Measurements from ENCODE around the gene ADAMTSL5. TPM values are rescaled to one million over a fixed set of nuclear protein-coding genes. Genes with fewer than 3 reads are reported as not detected.
A peak's percentile ranks its signal among the peaks of the same experiment; 100 is the strongest.

ADAMTSL5 gene
- total RNA-seq, 5 donors from 2014 or later (not counting 1 experiment from before 2014, with no cell fraction given) = 5.7 to 7.9 (median 6.9) TPM

DNA sequence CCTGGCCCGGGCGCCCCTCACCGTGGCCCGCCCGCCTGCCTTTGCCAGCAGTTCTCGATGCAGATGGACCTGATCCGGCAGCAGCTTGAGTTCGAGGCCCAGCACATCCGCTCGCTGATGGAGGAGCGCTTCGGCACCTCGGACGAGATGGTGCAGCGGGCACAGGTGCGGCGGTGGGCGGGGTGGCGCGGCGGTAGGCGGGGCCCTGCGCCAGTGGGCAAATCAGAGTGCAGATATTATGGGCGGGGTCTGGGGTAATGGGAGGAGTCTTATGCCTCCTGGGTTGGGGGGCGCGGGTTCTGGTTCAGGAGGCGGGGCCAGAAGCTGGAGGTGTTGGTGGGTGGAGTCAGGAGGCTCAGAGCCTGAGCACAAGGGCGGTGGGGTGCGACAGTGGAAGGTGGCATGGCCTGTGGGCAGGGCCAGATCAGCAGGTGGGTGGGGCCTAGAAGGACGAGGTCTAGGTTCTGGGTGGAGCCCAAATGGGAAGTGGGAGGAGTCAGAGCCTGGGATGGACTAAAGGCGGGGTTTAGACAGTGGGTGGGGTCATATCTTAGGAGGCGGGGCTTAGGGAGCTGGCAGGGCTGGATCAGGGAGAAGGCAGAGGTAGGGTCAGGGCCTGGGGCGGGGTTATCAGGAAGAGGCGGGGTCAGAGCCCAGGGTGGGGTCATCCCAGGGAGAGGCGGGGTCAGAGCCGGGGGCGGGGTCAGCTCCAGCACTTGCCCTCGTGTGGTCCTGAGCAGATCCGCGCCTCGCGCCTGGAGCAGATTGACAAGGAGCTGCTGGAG is 57.3 kb downstream of the ADAMTSL5 start:
- ATAC-seq (replicated peaks in 1 of 4) (peak; percentile 53 to 74 (median 61)), DNase-seq (peak in 29 of 35 experiments; percentile 27 to 71 (median 45))
- Mint-ChIP-seq H3K27me3 (peaks cover 24 to 57% of the 10 kb centered on the region in 2 donors), H3K27ac (peak overlapping the region in 1 of 2 donors; percentile 63), H3K9me3 (no peaks in the 10 kb centered on the region), H3K36me3 (peaks cover 3% of the 10 kb centered on the region), H3K4me1 (peaks cover 11 to 21% (median 12%) of the 10 kb centered on the region in 3 donors), H3K4me3 (peak overlapping the region in 1 of 3 donors; percentile 58)
- peaks cover 0 to under 1% of the 10 kb centered on the region in 2 donors for H3K36me3 ChIP-seq (ENCODE audit: control insufficient read depth in 2 of 2, extremely low read depth in 1 of 2, insufficient read depth in 1 of 2, low read length in 1 of 2)
- H3K27me3 ChIP-seq (replicated peaks in 1 of 2; ENCODE audit: control insufficient read depth in 2 of 2, extremely low read depth in 1 of 2, insufficient read depth in 2 of 2, low read length in 1 of 2) = peaks cover 6 to 82% of the 10 kb centered on the region in 2 experiments
- no peaks in the 10 kb centered on the region for H3K9me3 ChIP-seq
- 4% methylated on average over 42 of the region's 42 CpGs for WGBS (ENCODE audit: insufficient coverage)
- CTCF ChIA-PET = interaction anchor here in 1 of 2 donors (0.6 to 0.7 kb wide), 2 partner anchors 320 to 374 kb away, joined by 8 read pairs; no protein-coding TSS in a partner anchor
- H3K4me3 ChIP-seq (ENCODE audit: control insufficient read depth in 1 of 2, extremely low read depth in 1 of 2, low read length in 1 of 2) = no peak overlapping the region
- POLR2A ChIA-PET = no interaction called here
- H3K4me1 ChIP-seq (ENCODE audit: control insufficient read depth in 1 of 2, extremely low read depth in 1 of 2, insufficient read depth in 2 of 2, low read length in 2 of 2) = peaks cover 4 to 35% of the 10 kb centered on the region in 2 experiments
- no peak overlapping the region for H3K27ac ChIP-seq (ENCODE audit: low read length)

Other genes starting within 250 kb of the ADAMTSL5 start
- 100 to 1,000 TPM; 477 to 682 (median 657) TPM for gene CIRBP, start 243.7 kb downstream of the ADAMTSL5 start, total RNA-seq
- 10 to 100 TPM; 42.1 to 69.8 (median 60.4) TPM for gene FAM174C, start 237.5 kb downstream of the ADAMTSL5 start, total RNA-seq
- under 1 TPM in 1 of 5 donors, not detected in 4; 0.38 TPM for gene EFNA2, start 227.1 kb downstream of the ADAMTSL5 start, total RNA-seq
- gene NDUFS7, start 129.1 kb downstream of the ADAMTSL5 start, total RNA-seq = 10 to 100 TPM; 50.3 to 85.5 (median 79.6) TPM
- gene GAMT, start 111.5 kb downstream of the ADAMTSL5 start, total RNA-seq = 10 to 100 TPM; 11.8 to 18.1 (median 13.7) TPM
- 100 to 1,000 TPM; 153 to 170 (median 161) TPM for gene DAZAP1, start 105.4 kb downstream of the ADAMTSL5 start, total RNA-seq
- gene RPS15, start 74.6 kb downstream of the ADAMTSL5 start, total RNA-seq = 1,000 to 10,000 TPM; 1,731 to 2,353 (median 2,282) TPM
- gene APC2, start 62.9 kb downstream of the ADAMTSL5 start, total RNA-seq = under 1 TPM; 0.08 to 0.29 (median 0.13) TPM
- gene C19orf25, start 33.8 kb downstream of the ADAMTSL5 start, total RNA-seq = 10 to 100 TPM; 30.8 to 76.2 (median 71.4) TPM
- 1 to 10 TPM; 5.2 to 9.8 (median 5.6) TPM for gene PCSK4, start 22.7 kb downstream of the ADAMTSL5 start, total RNA-seq
- 1 to 10 TPM; 2.2 to 6.9 (median 5.5) TPM for gene REEP6, start 21.8 kb downstream of the ADAMTSL5 start, total RNA-seq
- not detected for gene PLK5, start 11.1 kb upstream of the ADAMTSL5 start, total RNA-seq
- gene MEX3D, start 55.3 kb upstream of the ADAMTSL5 start, total RNA-seq = 1 to 10 TPM; 2.1 to 7.7 (median 6.2) TPM
- gene MBD3, start 79.8 kb upstream of the ADAMTSL5 start, total RNA-seq = 10 to 100 TPM; 51.8 to 80.3 (median 75.5) TPM
- 100 to 1,000 TPM; 127 to 168 (median 148) TPM for gene UQCR11, start 92.4 kb upstream of the ADAMTSL5 start, total RNA-seq
- 100 to 1,000 TPM in 2 of 5 donors, 10 to 100 TPM in 3; 63.3 to 107 (median 94.6) TPM for gene TCF3, start 139.6 kb upstream of the ADAMTSL5 start, total RNA-seq
- gene ONECUT3, start 240.5 kb upstream of the ADAMTSL5 start, total RNA-seq = under 1 TPM in 2 of 5 donors, not detected in 3; 0.03 TPM